HG02981 (cell line): ENCODE results near the gene AP5Z1.

Experiments
- ATAC-seq: cut with Tn5 transposase; IDR thresholded peaks from one replicate; pipeline ENCODE4 v1.9.1; 2021; ENCODE audit warnings: mild to moderate bottlenecking, moderate library complexity; ENCODE audit not compliant: unreplicated experiment

AP5Z1 gene

GRCh38 chr7:4837803-4838625 lies 62.6 kb downstream of the AP5Z1 start:
- ATAC-seq: no peak

GRCh38 chr7:4838626-4839334 lies 63.4 kb downstream of the AP5Z1 start:
- ATAC-seq: no peak

- no peak for ATAC-seq
These were observed 64.7 kb downstream of the AP5Z1 start for GRCh38 chr7:4840079-4840501.
